Measurements from ENCODE around the gene DYNLT3.

DYNLT3 gene

GRCh38 chrX:37846934-37847732, at the start of gene DYNLT3:
TSS of gene DYNLT3 (minus strand) at chrX:37847571. CDS start at chrX:37847510, 61 bp downstream.
- peak; percentile 77 for DNase-seq

GRCh38 chrX:37896511-37896890, 49.1 kb upstream of the DYNLT3 start:
- no peak for DNase-seq

- DNase-seq, result no peak
Measured at GRCh38 chrX:37895795-37896510, 48.6 kb upstream of the DYNLT3 start.

- DNase-seq, result no peak
Measured at GRCh38 chrX:37894725-37895124, 47.4 kb upstream of the DYNLT3 start.

- DNase-seq, result no peak
Measured at GRCh38 chrX:37888010-37888409, 40.6 kb upstream of the DYNLT3 start.

- DNase-seq, result no peak
Measured at GRCh38 chrX:37887347-37887746, 40.0 kb upstream of the DYNLT3 start.

- no peak for DNase-seq
Measured at GRCh38 chrX:37883196-37883595, 35.8 kb upstream of the DYNLT3 start.

- no peak for DNase-seq
Measured at GRCh38 chrX:37879692-37880091, 32.3 kb upstream of the DYNLT3 start.

GRCh38 chrX:37876716-37877115, 29.3 kb upstream of the DYNLT3 start:
- no peak for DNase-seq

GRCh38 chrX:37875675-37876074, 28.3 kb upstream of the DYNLT3 start:
- DNase-seq, result no peak

GRCh38 chrX:37873220-37873619, 25.8 kb upstream of the DYNLT3 start:
- no peak for DNase-seq

- no peak for DNase-seq
Measured at GRCh38 chrX:37872303-37872655, 24.9 kb upstream of the DYNLT3 start.

- no peak for DNase-seq
Measured at GRCh38 chrX:37871626-37872302, 24.4 kb upstream of the DYNLT3 start.

- no peak for DNase-seq
Measured at GRCh38 chrX:37867536-37868153, 20.3 kb upstream of the DYNLT3 start.

GRCh38 chrX:37863728-37864127, 16.4 kb upstream of the DYNLT3 start:
- DNase-seq, result no peak

- no peak for DNase-seq
Measured at GRCh38 chrX:37862851-37863250, 15.5 kb upstream of the DYNLT3 start.

- DNase-seq, result no peak
Measured at GRCh38 chrX:37860721-37861120, 13.3 kb upstream of the DYNLT3 start.

- DNase-seq, result no peak
Measured at GRCh38 chrX:37854748-37855147, 7.4 kb upstream of the DYNLT3 start.

GRCh38 chrX:37854148-37854547, 6.8 kb upstream of the DYNLT3 start:
- no peak for DNase-seq

- DNase-seq, result no peak
Measured at GRCh38 chrX:37847733-37848197, 394 bp upstream of the DYNLT3 start.

GRCh38 chrX:37846558-37846933, 825 bp downstream of the DYNLT3 start:
- DNase-seq, result no peak

- no peak for DNase-seq
Measured at GRCh38 chrX:37846141-37846540, 1.2 kb downstream of the DYNLT3 start.

GRCh38 chrX:37844622-37845021, 2.7 kb downstream of the DYNLT3 start:
- DNase-seq, result no peak

Measured in stimulated activated naive CD4-positive, alpha-beta T cell treated with Interleukin-2 at 50 U/mL for 16 hours (primary cell).